Adrenal gland (tissue), 5 donors: ENCODE measurements around the gene CORO7.

Experiments
- POLR2A ChIP-seq, 2 donors: fragments of 450-650 bp; IDR thresholded peaks; one replicate each; pipeline ENCODE4 v1.6.1; 2017; ENCODE audit warnings: antibody characterized with exemption in 2 of 2, mild to moderate bottlenecking in 2 of 2, moderate library complexity in 1 of 2
- TF ChIP-seq, protein P1 (sequence below), 6 experiments: fragments of 450-650 bp in 4 of 6; fragments of 200-600 bp in 2 of 6; sonication (generic) in 1 of 6; IDR thresholded peaks; 1 replicate in 5 of 6; 2 replicates in 1 of 6; pipeline versions ENCODE4 v1.5.1 to v1.8.0; 2016 to 2021; ENCODE audit warnings: antibody characterized with exemption in 6 of 6, mild to moderate bottlenecking in 2 of 6, moderate library complexity in 1 of 6
- donor health status: DM: no; HTN: no; CAD: no.

DNA sequence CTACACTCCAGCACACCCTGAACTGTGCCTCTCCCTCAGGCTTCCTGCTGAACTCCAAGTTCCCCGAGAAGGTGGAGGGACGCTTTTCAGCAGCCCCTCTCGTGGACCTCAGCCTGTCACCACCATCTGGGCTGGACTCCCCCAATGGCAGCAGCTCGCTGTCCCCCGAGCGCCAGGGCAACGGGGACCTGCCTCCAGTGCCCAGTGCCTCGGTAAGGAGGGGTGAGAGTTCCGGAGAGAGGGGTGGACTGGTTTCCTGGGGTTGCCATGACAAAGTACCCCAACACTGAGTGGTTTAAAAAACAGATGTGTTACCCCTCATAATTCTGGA is 83.1 kb downstream of the CORO7 start:
- TF ChIP-seq, protein P1, sequence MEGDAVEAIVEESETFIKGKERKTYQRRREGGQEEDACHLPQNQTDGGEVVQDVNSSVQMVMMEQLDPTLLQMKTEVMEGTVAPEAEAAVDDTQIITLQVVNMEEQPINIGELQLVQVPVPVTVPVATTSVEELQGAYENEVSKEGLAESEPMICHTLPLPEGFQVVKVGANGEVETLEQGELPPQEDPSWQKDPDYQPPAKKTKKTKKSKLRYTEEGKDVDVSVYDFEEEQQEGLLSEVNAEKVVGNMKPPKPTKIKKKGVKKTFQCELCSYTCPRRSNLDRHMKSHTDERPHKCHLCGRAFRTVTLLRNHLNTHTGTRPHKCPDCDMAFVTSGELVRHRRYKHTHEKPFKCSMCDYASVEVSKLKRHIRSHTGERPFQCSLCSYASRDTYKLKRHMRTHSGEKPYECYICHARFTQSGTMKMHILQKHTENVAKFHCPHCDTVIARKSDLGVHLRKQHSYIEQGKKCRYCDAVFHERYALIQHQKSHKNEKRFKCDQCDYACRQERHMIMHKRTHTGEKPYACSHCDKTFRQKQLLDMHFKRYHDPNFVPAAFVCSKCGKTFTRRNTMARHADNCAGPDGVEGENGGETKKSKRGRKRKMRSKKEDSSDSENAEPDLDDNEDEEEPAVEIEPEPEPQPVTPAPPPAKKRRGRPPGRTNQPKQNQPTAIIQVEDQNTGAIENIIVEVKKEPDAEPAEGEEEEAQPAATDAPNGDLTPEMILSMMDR (IDR thresholded peaks at IDR 0.05) = no peak
- TF ChIP-seq POLR2A (IDR thresholded peaks at IDR 0.05) = no peak
